Measurements from ENCODE around the gene TASL. TPM values are rescaled to one million over a fixed set of nuclear protein-coding genes. Genes with fewer than 3 reads are reported as not detected.

TASL gene
- total RNA-seq, 1 experiment from 2014 or later, result not detected

GRCh38 chrX:30533835-30534234, 43.7 kb downstream of the TASL start:
- no peaks in the 10 kb centered on the region for H3K4me1 ChIP-seq (ENCODE audit: control insufficient read depth, insufficient read depth, low read length)
- ChIA-PET POLR2A (no interaction called here), CTCF (interaction anchor here (0.7 kb wide), 1 partner anchor 655 kb away, joined by 7 read pairs; no protein-coding TSS in a partner anchor)
- ATAC-seq (no peak), DNase-seq (ENCODE audit: low read depth, low spot score) (no peak)
- H3K36me3 ChIP-seq (ENCODE audit: control insufficient read depth, insufficient read depth, low read length), result no peaks in the 10 kb centered on the region
- no peak overlapping the region for H3K27ac ChIP-seq (ENCODE audit: low read length)
- no peak overlapping the region for H3K4me3 ChIP-seq (ENCODE audit: low read depth in 2 of 2, low read length in 2 of 2)
- TF ChIP-seq CTCF (IDR thresholded peaks at IDR 0.05) (no peak), REST (IDR thresholded peaks at IDR 0.05; ENCODE audit: insufficient read depth in 1 of 2, low read depth in 2 of 2, low read length in 1 of 2) (no peak), SIN3A (IDR thresholded peaks at IDR 0.05; ENCODE audit: borderline replicate concordance, insufficient read depth, low read depth, low read length) (no peak), TCF7L2 (IDR thresholded peaks at IDR 0.05; ENCODE audit: low read depth, low read length) (no peak), POLR2AphosphoS5 (IDR thresholded peaks at IDR 0.05; ENCODE audit: low read depth, low read length) (no peak)
- intact Hi-C loops (cut with micrococcal nuclease; ENCODE audit: unreplicated experiment) (no loop called here), in situ Hi-C loops (cut with HindIII; ENCODE audit: low pct_unique_long_range_greater_than_20kb, low sequenced_read_pairs) (no loop called here)
- H3K9me3 ChIP-seq (ENCODE audit: control insufficient read depth, insufficient read depth, low read depth, low read length), result no peaks in the 10 kb centered on the region
- H3K27me3 ChIP-seq (ENCODE audit: control insufficient read depth, insufficient read depth, low read length), result no peaks in the 10 kb centered on the region
- no TSS peak for BruUV-seq (replicated peaks)

GRCh38 chrX:30533266-30533665, 44.3 kb downstream of the TASL start:
- Histone ChIP-seq H3K27me3 (ENCODE audit: control insufficient read depth, insufficient read depth, low read length) (no peaks in the 10 kb centered on the region), H3K36me3 (ENCODE audit: control insufficient read depth, insufficient read depth, low read length) (no peaks in the 10 kb centered on the region), H3K9me3 (ENCODE audit: control insufficient read depth, insufficient read depth, low read depth, low read length) (no peaks in the 10 kb centered on the region), H3K27ac (ENCODE audit: low read length) (no peak overlapping the region), H3K4me1 (ENCODE audit: control insufficient read depth, insufficient read depth, low read length) (no peaks in the 10 kb centered on the region), H3K4me3 (ENCODE audit: low read depth in 2 of 2, low read length in 2 of 2) (no peak overlapping the region)
- CTCF ChIA-PET, result no interaction called here
- intact Hi-C loops (cut with micrococcal nuclease; ENCODE audit: unreplicated experiment) (no loop called here), in situ Hi-C loops (cut with HindIII; ENCODE audit: low pct_unique_long_range_greater_than_20kb, low sequenced_read_pairs) (no loop called here)
- BruUV-seq (replicated peaks), result no TSS peak
- DNase-seq (ENCODE audit: low read depth, low spot score), result no peak
- POLR2A ChIA-PET, result no interaction called here
- TF ChIP-seq POLR2AphosphoS5 (IDR thresholded peaks at IDR 0.05; ENCODE audit: low read depth, low read length) (no peak), CTCF (IDR thresholded peaks at IDR 0.05) (no peak), TCF7L2 (IDR thresholded peaks at IDR 0.05; ENCODE audit: low read depth, low read length) (no peak), SIN3A (IDR thresholded peaks at IDR 0.05; ENCODE audit: borderline replicate concordance, insufficient read depth, low read depth, low read length) (no peak), REST (IDR thresholded peaks at IDR 0.05; ENCODE audit: insufficient read depth in 1 of 2, low read depth in 2 of 2, low read length in 1 of 2) (no peak)
- ATAC-seq, result no peak

Measured in Panc1 (cell line).